Sigmoid colon (tissue), 7 donors: ENCODE data around the gene NGFR. TPM values are rescaled to one million over a fixed set of nuclear protein-coding genes. Genes with fewer than 3 reads are reported as not detected.

ENCODE experiments used
- DNase-seq: peaks from one replicate; pipeline ENCODE4 v3.0.0-alpha.2; 2019
- H3K27ac ChIP-seq, 4 donors: fragments of 200-600 bp; sonication (generic); one replicate each; pipeline ENCODE4 v1.5.1; 2016 to 2019; ENCODE audit warnings: mild to moderate bottlenecking in 1 of 4
- H3K27me3 ChIP-seq, 3 donors: fragments of 200-600 bp; sonication (generic); one replicate each; pipeline ENCODE4 v1.5.1; 2019; ENCODE audit warnings: mild to moderate bottlenecking in 1 of 3
- H3K36me3 ChIP-seq, 4 donors: fragments of 200-600 bp; sonication (generic); one replicate each; pipeline ENCODE4 v1.5.1; 2016 to 2019
- H3K4me1 ChIP-seq, 4 donors: fragments of 200-600 bp; sonication (generic); one replicate each; pipeline ENCODE4 v1.5.1; 2017 to 2019
- H3K4me3 ChIP-seq, 4 donors: fragments of 200-600 bp; sonication (generic); one replicate each; pipeline ENCODE4 v1.5.1; 2017 to 2019; ENCODE audit warnings: mild to moderate bottlenecking in 2 of 4, moderate library complexity in 1 of 4
- H3K9me3 ChIP-seq, 4 donors: fragments of 200-600 bp in 3 of 4; sonication (generic) in 3 of 4; one replicate each; pipeline versions ENCODE4 v1.5.1 to v1.6.1; 2013 to 2019
- EP300 ChIP-seq, 4 donors: sonication (generic); formaldehyde crosslinking; IDR thresholded peaks; one replicate each; pipeline ENCODE4 v1.6.1; 2017; ENCODE audit warnings: antibody characterized with exemption in 4 of 4
- POLR2A ChIP-seq, 2 donors: fragments of 450-650 bp; IDR thresholded peaks; one replicate each; pipeline ENCODE4 v1.6.1; 2016; ENCODE audit warnings: antibody characterized with exemption in 2 of 2, mild to moderate bottlenecking in 2 of 2, moderate library complexity in 2 of 2
- POLR2AphosphoS5 ChIP-seq, 4 donors: sonication (generic); formaldehyde crosslinking; IDR thresholded peaks; one replicate each; pipeline ENCODE4 v1.6.1; 2017; ENCODE audit warnings: antibody characterized with exemption in 4 of 4
- WGBS, 2 donors: extraction: QIAGEN DNeasy Blood & Tissue Kit; methylation state at CpG; one replicate each; pipeline ENCODE4 v1.1.7; 2013; 5-methylcytosine and 5-hydroxymethylcytosine counted together
- intact Hi-C: fragments of 100-400 bp; cut with DNase I; formaldehyde crosslinking; loops from one replicate; pipeline ENCODE4 v1.15.1; 2023
- polyA plus RNA-seq, 3 donors: library from polyadenylated mRNA; stranded (reverse); fragments of 200-250 nt; gene quantifications; one replicate each; pipeline ENCODE4 v1.2.3, GENCODE V29; 2013
- total RNA-seq, 4 donors: library from RNA; depleted of rRNA; stranded (reverse); fragments of >200 nt; gene quantifications; one replicate each; pipeline ENCODE4 v1.1.0, GENCODE V29; 2016
- TF ChIP-seq, protein P1 (sequence below), 4 experiments: fragments of 450-650 bp in 3 of 4; fragments of 200-600 bp in 1 of 4; IDR thresholded peaks; one replicate each; pipeline ENCODE4 v1.5.1; 2016 to 2019; ENCODE audit warnings: antibody characterized with exemption in 4 of 4, mild to moderate bottlenecking in 3 of 4, moderate library complexity in 2 of 4
- donor health status: healthy with polysubstance abuse.
- donor health status: Bipolar disorder and iron deficiency.
- donor health status: healthy.

Gene NGFR
- total and polyA plus RNA-seq, 7 donors, result 0.46 to 15.2 (median 6.9) TPM

DNA sequence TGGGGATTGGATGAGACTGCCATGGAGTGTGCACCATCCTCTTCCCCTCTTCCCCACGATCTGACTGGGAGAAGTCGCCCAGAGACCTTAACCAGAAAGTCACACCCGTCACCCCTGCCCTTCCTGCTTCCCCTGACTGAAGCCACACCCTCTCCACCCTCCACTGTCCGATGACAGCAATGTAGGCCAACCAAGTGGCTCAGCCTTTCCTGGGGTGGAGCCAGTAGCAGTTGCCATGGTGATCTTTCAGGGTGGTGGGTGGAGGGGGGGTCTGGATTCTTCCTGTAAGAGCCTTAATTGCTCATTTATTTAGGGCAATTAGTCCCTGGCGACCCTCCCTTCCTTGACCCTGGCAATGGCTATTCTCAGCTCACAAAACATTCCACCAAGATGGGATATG lies 42.9 kb upstream of the NGFR start:
- H3K9me3 ChIP-seq, result no peaks in the 10 kb centered on the region
- no peak for DNase-seq
- no peak overlapping the region for H3K27ac ChIP-seq
- TF ChIP-seq POLR2AphosphoS5 (IDR thresholded peaks at IDR 0.05) (no peak), POLR2A (IDR thresholded peaks at IDR 0.05) (no peak), EP300 (IDR thresholded peaks at IDR 0.05) (no peak)
- TF ChIP-seq, protein P1, sequence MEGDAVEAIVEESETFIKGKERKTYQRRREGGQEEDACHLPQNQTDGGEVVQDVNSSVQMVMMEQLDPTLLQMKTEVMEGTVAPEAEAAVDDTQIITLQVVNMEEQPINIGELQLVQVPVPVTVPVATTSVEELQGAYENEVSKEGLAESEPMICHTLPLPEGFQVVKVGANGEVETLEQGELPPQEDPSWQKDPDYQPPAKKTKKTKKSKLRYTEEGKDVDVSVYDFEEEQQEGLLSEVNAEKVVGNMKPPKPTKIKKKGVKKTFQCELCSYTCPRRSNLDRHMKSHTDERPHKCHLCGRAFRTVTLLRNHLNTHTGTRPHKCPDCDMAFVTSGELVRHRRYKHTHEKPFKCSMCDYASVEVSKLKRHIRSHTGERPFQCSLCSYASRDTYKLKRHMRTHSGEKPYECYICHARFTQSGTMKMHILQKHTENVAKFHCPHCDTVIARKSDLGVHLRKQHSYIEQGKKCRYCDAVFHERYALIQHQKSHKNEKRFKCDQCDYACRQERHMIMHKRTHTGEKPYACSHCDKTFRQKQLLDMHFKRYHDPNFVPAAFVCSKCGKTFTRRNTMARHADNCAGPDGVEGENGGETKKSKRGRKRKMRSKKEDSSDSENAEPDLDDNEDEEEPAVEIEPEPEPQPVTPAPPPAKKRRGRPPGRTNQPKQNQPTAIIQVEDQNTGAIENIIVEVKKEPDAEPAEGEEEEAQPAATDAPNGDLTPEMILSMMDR (IDR thresholded peaks at IDR 0.05), result no peak
- intact Hi-C loops, result no loop called here
- H3K27me3 ChIP-seq, result peaks cover 0 to 7% (median 0%) of the 10 kb centered on the region in 3 donors
- no peak overlapping the region for H3K4me3 ChIP-seq
- no peaks in the 10 kb centered on the region for H3K4me1 ChIP-seq
- WGBS, 2 donors, result 31 to 48% methylated on average over 5 of the region's 5 CpGs
- no peaks in the 10 kb centered on the region for H3K36me3 ChIP-seq

GRCh38 chr17:49452661-49453060 lies 42.4 kb upstream of the NGFR start:
- H3K9me3 ChIP-seq, result no peaks in the 10 kb centered on the region
- 85 to 91% methylated on average over 5 of the region's 5 CpGs for WGBS, 2 donors
- H3K36me3 ChIP-seq, result no peaks in the 10 kb centered on the region
- intact Hi-C loops, result no loop called here
- no peaks in the 10 kb centered on the region for H3K4me1 ChIP-seq
- no peak for DNase-seq
- peak overlapping the region in 1 of 4 donors; percentile 6 for H3K27ac ChIP-seq
- no peak overlapping the region for H3K4me3 ChIP-seq
- peaks cover 0 to 12% (median 0%) of the 10 kb centered on the region in 3 donors for H3K27me3 ChIP-seq
- TF ChIP-seq, protein P1 (IDR thresholded peaks at IDR 0.05), result no peak
- TF ChIP-seq POLR2A (IDR thresholded peaks at IDR 0.05), result no peak
- TF ChIP-seq POLR2AphosphoS5 (IDR thresholded peaks at IDR 0.05), result no peak
- no peak for TF ChIP-seq EP300 (IDR thresholded peaks at IDR 0.05)

DNA sequence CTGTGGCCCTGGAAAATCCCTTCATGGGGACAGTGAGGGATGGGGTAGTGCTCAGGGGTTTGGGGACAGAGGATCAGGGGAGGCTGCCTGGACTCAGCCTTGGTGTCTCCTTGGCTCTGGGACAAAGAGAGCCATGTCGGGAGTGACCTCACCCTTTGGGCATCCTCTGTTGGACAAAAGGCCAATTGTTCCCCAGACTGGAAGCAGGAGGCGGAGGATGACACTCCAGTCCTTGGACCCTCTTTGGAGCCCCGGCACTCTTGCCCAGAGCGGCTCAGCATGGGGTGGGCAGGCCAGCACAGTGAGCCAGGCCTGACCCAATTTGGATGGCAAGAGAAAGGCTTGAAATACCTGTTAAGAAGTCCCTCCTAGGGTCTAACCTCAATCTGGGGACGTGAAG lies 41.0 kb upstream of the NGFR start:
- Histone ChIP-seq H3K4me3 (no peak overlapping the region), H3K27ac (peak overlapping the region in 1 of 4 donors; percentile 27), H3K4me1 (no peaks in the 10 kb centered on the region), H3K36me3 (no peaks in the 10 kb centered on the region), H3K27me3 (peaks cover 0 to 20% (median 0%) of the 10 kb centered on the region in 3 donors), H3K9me3 (no peaks in the 10 kb centered on the region)
- 45 to 77% methylated on average over 5 of the region's 5 CpGs for WGBS, 2 donors
- TF ChIP-seq POLR2A (IDR thresholded peaks at IDR 0.05) (no peak), EP300 (IDR thresholded peaks at IDR 0.05) (no peak), POLR2AphosphoS5 (IDR thresholded peaks at IDR 0.05) (no peak)
- TF ChIP-seq, protein P1 (IDR thresholded peaks at IDR 0.05), result no peak
- intact Hi-C loops, result no loop called here
- DNase-seq, result no peak

GRCh38 chr17:49455272-49455861 lies 39.7 kb upstream of the NGFR start:
- H3K27ac ChIP-seq, result no peak overlapping the region
- WGBS, 2 donors, result 53 to 61% methylated on average over 9 of the region's 9 CpGs
- TF ChIP-seq, protein P1 (IDR thresholded peaks at IDR 0.05), result no peak
- TF ChIP-seq POLR2AphosphoS5 (IDR thresholded peaks at IDR 0.05), result no peak
- TF ChIP-seq POLR2A (IDR thresholded peaks at IDR 0.05), result no peak
- TF ChIP-seq EP300 (IDR thresholded peaks at IDR 0.05), result no peak
- H3K9me3 ChIP-seq, result no peaks in the 10 kb centered on the region
- no peaks in the 10 kb centered on the region for H3K36me3 ChIP-seq
- H3K4me1 ChIP-seq, result no peaks in the 10 kb centered on the region
- H3K27me3 ChIP-seq, result peaks cover 0 to 32% (median 0%) of the 10 kb centered on the region in 3 donors
- H3K4me3 ChIP-seq, result no peak overlapping the region
- no peak for DNase-seq
- intact Hi-C loops, result no loop called here
